Lower lobe of right lung (tissue), 2 donors: Measurements from ENCODE around the gene CARS2. TPM values are rescaled to one million over a fixed set of nuclear protein-coding genes. Genes with fewer than 3 reads are reported as not detected.

Experiments
- ATAC-seq, 2 donors: fragments of 200-7000 bp; cut with Tn5 transposase; one replicate each; pipeline ENCODE4 v1.9.1; 2020 to 2022; ENCODE audit warnings: mild to moderate bottlenecking in 2 of 2, moderate library complexity in 2 of 2
- DNase-seq: peaks from one replicate; pipeline ENCODE4 v3.0.0-alpha.2; 2020
- H3K27ac ChIP-seq: fragments of 200-600 bp; one replicate; pipeline ENCODE4 v1.8.0; 2022
- H3K27me3 ChIP-seq: fragments of 200-600 bp; one replicate; pipeline ENCODE4 v1.8.0; 2022; ENCODE audit warnings: low read depth
- H3K36me3 ChIP-seq: fragments of 200-600 bp; one replicate; pipeline ENCODE4 v1.8.0; 2022; ENCODE audit warnings: mild to moderate bottlenecking
- H3K4me1 ChIP-seq: fragments of 200-600 bp; one replicate; pipeline ENCODE4 v1.8.0; 2022
- H3K4me3 ChIP-seq: fragments of 200-600 bp; one replicate; pipeline ENCODE4 v1.8.0; 2022; ENCODE audit warnings: mild to moderate bottlenecking
- H3K9me3 ChIP-seq: fragments of 200-600 bp; one replicate; pipeline ENCODE4 v1.8.0; 2022
- intact Hi-C: fragments of 100-400 bp; cut with DNase I; formaldehyde crosslinking; loops from one replicate; pipeline ENCODE4 v1.11.0; 2022
- total RNA-seq: library from RNA; stranded (reverse); fragmentation: NEBNext Ultra II Directional; extraction: Animal tissue kit (Norgen Biotek cat#: 25700); gene quantifications from one replicate; pipeline ENCODE4 v1.2.1, GENCODE V29; 2021
- TF ChIP-seq, protein P1 (sequence below): fragments of 200-600 bp; IDR thresholded peaks from one replicate; pipeline ENCODE4 v1.8.0; 2022; ENCODE audit warnings: antibody characterized with exemption, mild to moderate bottlenecking
- donor health status: DM: no; HTN: yes; CAD: no; lungs with severe emphysema.

The CARS2 gene
- total RNA-seq, 1 donor from 2014 or later, result 70.3 TPM

DNA sequence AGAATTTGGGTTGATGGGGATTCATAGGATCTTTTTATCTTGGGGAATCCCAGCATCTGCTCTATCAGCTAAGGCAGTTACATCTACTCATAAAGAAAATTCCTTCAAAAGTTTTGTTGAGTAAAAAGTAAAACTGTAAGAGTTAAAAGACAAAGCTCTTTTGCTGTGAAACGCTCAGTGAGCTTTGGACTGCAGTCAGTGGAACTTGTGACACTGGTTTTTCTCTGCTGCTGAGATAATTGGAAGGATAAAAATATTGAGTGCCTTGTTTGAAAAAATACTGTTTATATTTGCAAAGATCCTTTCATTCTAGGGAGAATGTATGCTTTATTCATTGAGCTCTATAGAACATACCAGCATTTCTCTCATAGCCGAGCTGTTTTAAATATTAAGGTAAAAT is 85.3 kb downstream of the CARS2 start:
- Histone ChIP-seq H3K9me3 (no peaks in the 10 kb centered on the region), H3K4me1 (peaks cover 37% of the 10 kb centered on the region), H3K36me3 (peaks cover 34% of the 10 kb centered on the region), H3K27me3 (no peaks in the 10 kb centered on the region), H3K4me3 (no peak overlapping the region), H3K27ac (no peak overlapping the region)
- DNase-seq (no peak), ATAC-seq (no peak)
- TF ChIP-seq, protein P1, sequence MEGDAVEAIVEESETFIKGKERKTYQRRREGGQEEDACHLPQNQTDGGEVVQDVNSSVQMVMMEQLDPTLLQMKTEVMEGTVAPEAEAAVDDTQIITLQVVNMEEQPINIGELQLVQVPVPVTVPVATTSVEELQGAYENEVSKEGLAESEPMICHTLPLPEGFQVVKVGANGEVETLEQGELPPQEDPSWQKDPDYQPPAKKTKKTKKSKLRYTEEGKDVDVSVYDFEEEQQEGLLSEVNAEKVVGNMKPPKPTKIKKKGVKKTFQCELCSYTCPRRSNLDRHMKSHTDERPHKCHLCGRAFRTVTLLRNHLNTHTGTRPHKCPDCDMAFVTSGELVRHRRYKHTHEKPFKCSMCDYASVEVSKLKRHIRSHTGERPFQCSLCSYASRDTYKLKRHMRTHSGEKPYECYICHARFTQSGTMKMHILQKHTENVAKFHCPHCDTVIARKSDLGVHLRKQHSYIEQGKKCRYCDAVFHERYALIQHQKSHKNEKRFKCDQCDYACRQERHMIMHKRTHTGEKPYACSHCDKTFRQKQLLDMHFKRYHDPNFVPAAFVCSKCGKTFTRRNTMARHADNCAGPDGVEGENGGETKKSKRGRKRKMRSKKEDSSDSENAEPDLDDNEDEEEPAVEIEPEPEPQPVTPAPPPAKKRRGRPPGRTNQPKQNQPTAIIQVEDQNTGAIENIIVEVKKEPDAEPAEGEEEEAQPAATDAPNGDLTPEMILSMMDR, result no peak
- intact Hi-C loops, result no loop called here

DNA sequence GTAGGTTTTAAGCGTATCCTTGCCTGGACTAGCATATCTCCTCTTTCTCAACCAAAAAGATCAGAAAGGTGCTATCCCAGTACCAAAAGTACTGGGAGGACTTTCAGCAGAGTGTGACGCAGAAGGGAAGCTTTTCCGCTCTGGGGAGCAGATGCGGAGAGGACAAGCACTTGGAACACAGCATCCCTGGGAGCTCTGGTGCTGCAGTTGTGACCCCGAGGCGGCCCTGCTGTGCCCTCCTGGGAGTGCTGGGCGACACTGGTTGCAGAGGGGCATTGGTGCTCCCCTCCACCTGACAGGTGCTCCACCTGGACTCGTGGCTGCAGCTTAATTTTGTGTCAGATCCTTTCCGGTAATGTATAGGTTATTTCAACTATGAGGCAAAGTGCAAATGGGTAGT is 87.1 kb downstream of the CARS2 start:
- intact Hi-C loops, result no loop called here
- no peak for DNase-seq
- Histone ChIP-seq H3K4me3 (no peak overlapping the region), H3K27me3 (no peaks in the 10 kb centered on the region), H3K27ac (no peak overlapping the region), H3K36me3 (peaks cover 16% of the 10 kb centered on the region), H3K4me1 (peaks cover 37% of the 10 kb centered on the region), H3K9me3 (no peaks in the 10 kb centered on the region)
- no peak for ATAC-seq
- TF ChIP-seq, protein P1, result no peak

DNA sequence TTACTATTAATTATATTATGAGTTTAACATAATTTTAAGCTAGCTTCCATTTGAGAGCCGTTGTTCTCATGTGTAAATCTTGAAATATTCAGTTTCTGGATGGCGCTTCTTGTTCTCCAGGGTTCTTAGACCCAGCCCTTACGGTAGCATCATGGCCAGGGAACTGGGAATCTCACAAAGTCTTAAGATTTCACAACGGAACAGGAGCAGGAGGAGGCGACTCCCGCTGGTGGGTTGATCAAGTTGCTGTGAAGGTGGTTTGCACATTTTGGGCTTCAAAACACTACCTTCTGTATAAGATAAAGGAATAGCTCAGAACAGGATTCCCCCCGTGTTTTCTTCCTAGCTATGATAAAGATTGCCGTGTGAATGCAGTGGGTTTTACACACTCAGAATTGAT is 87.7 kb downstream of the CARS2 start:
- Histone ChIP-seq H3K36me3 (peaks cover 10% of the 10 kb centered on the region), H3K27ac (no peak overlapping the region), H3K4me1 (peaks cover 37% of the 10 kb centered on the region), H3K27me3 (no peaks in the 10 kb centered on the region), H3K4me3 (no peak overlapping the region), H3K9me3 (no peaks in the 10 kb centered on the region)
- ATAC-seq (no peak), DNase-seq (no peak)
- intact Hi-C loops, result no loop called here
- TF ChIP-seq, protein P1, result no peak

DNA sequence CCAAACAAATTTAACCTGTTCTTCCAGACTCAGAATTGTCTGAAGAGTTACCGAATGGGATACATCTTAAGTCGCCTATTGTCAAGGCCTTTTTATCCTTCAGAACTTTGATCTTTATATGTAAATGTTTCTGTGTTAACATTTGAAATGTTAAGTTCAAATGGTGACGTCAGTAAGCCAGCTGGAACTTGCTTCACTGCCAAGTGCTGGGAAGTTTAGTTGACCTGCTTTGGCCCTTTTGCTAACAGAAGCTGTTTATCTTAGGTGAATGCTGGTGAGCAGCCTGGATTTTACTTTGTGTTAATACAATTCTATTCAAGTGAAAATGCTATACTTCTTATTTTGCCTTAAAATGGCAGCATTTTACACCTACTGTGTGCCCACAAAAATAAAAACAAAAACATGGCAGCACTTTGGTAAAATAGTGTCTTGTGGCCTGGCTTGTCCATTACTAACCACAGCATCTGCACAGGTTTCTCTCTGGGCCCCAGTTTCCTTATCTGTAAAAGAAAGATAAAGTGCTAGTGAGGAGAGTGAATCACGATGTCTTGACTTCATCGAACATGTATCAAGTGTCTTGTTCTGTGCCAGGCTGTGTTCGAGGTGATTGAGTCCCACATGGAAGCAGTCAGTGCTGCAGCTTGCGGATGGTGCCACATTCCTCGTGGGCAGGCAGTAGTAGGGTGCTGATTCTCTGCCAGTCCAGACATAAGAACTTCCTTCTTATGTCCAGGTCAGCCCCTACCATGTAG is 88.4 kb downstream of the CARS2 start:
- intact Hi-C loops, result no loop called here
- Histone ChIP-seq H3K27me3 (no peaks in the 10 kb centered on the region), H3K4me1 (peaks cover 37% of the 10 kb centered on the region), H3K4me3 (peak overlapping the region; percentile 94), H3K36me3 (peaks cover 3% of the 10 kb centered on the region), H3K9me3 (no peaks in the 10 kb centered on the region), H3K27ac (no peak overlapping the region)
- DNase-seq (no peak), ATAC-seq (peak in 1 of 2 donors; percentile 26)
- TF ChIP-seq, protein P1, result no peak

DNA sequence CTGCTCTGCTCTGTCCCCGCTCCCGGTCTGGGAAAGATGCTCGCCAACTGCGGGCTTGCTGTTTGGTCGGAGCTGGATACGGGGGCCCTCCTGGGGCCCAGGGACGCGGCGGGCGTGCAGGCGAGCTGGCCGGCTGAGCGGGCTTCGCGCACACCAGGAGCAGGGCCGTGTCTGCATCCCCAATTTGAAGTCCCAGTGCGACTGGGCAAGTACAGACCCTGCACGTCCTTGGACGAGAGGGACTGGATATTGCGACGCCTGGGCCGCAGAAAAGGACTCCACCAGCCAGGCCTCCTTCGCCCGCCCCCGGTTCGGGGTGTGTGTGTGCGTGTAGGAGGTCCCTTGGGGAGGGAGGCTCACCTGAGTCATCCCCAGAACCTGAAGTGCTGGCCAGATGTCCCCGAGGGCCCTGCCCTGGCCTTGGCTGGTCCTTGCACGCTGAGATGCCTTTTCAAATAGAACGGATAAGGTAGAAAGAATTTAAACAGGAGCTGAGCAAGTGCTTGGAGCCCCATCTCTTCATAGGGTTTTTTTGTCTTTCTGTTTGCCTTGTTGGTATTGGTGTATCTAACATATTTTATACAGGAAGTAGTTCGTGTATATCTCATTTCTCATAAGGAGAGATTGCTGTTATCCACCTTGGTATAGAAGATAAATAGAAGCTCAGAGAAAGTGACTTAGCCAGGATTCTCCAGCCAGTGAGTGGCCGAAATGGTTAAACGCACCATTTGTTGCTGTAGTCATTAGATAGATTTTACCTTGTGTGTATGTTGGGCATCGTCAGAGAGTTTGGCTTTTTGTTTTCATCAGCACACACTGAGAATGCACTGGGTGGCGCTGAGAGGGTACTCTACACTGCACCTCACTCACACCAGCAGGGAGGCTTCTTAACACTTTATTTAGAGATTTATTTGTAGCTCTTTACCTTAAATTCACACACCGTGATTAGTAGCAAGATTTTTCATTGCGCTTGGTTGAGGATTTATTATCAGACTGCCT is 89.5 kb downstream of the CARS2 start:
- intact Hi-C loops, result no loop called here
- TF ChIP-seq, protein P1, result no peak
- Histone ChIP-seq H3K27me3 (no peaks in the 10 kb centered on the region), H3K4me1 (peaks cover 37% of the 10 kb centered on the region), H3K9me3 (no peaks in the 10 kb centered on the region), H3K27ac (peak overlapping the region; percentile 93), H3K4me3 (peak overlapping the region; percentile 94), H3K36me3 (no peaks in the 10 kb centered on the region)
- ATAC-seq (peak; percentile 57 to 66), DNase-seq (no peak)
